Glutamatergic neuron (in vitro differentiated cells): ENCODE measurements around the gene DUSP2. TPM values are rescaled to one million over a fixed set of nuclear protein-coding genes. Genes with fewer than 3 reads are reported as not detected.

ENCODE experiments used
- DNase-seq: peaks from one replicate; pipeline ENCODE4 v3.0.0; 2022
- H3K27ac Mint-ChIP-seq: one replicate; pipeline ENCODE4 v1.8.0; 2020; ENCODE audit warnings: mild to moderate bottlenecking, mixed read lengths, inconsistent platforms; ENCODE audit not compliant: unreplicated experiment
- H3K27me3 Mint-ChIP-seq: one replicate; pipeline ENCODE4 v1.8.0; 2020; ENCODE audit warnings: mild to moderate bottlenecking, moderate library complexity, mixed read lengths, inconsistent platforms; ENCODE audit not compliant: unreplicated experiment
- H3K36me3 Mint-ChIP-seq: one replicate; pipeline ENCODE4 v1.8.0; 2020; ENCODE audit warnings: mild to moderate bottlenecking, mixed read lengths, inconsistent platforms; ENCODE audit not compliant: unreplicated experiment
- H3K4me1 Mint-ChIP-seq: one replicate; pipeline ENCODE4 v1.8.0; 2020; ENCODE audit warnings: mild to moderate bottlenecking, low read depth, mixed read lengths, inconsistent platforms; ENCODE audit not compliant: unreplicated experiment
- H3K4me3 Mint-ChIP-seq: one replicate; pipeline ENCODE4 v1.8.0; 2020; ENCODE audit warnings: mild to moderate bottlenecking, mixed read lengths, inconsistent platforms; ENCODE audit not compliant: unreplicated experiment
- H3K9me3 Mint-ChIP-seq: one replicate; pipeline ENCODE4 v1.8.0; 2020; ENCODE audit warnings: mild to moderate bottlenecking, moderate library complexity, mixed read lengths, inconsistent platforms; ENCODE audit not compliant: unreplicated experiment
- CTCF ChIP-seq: fragments of 200-600 bp; sonication (generic); IDR thresholded peaks from one replicate; pipeline ENCODE4 v1.5.0; 2021; ENCODE audit not compliant: partially characterized antibody, unreplicated experiment
- total RNA-seq: library from RNA; stranded (reverse); fragmentation: NEBNext Ultra II Directional; extraction: Animal tissue kit (Norgen Biotek cat#: 25700); gene quantifications from one replicate; pipeline ENCODE4 v1.2.1, GENCODE V29; 2021; ENCODE audit not compliant: unreplicated experiment

The DUSP2 gene
- total RNA-seq, 1 donor from 2014 or later: 0.34 TPM

- Mint-ChIP-seq H3K4me1 (peaks cover 12% of the 10 kb centered on the region), H3K36me3 (peaks cover 10% of the 10 kb centered on the region), H3K27me3 (peaks cover 5% of the 10 kb centered on the region), H3K27ac (peak overlapping the region; percentile 93), H3K4me3 (peak overlapping the region; percentile 85), H3K9me3 (peaks cover 5% of the 10 kb centered on the region)
- DNase-seq: peak; percentile 64
- no peak for TF ChIP-seq CTCF
Observed at GRCh38 chr2:96108541-96109360, 36.5 kb downstream of the DUSP2 start.

- Mint-ChIP-seq H3K4me3 (no peak overlapping the region), H3K9me3 (peaks cover 5% of the 10 kb centered on the region)
Observed at GRCh38 chr2:96108151-96108540, 37.1 kb downstream of the DUSP2 start.

GRCh38 chr2:96107708-96108065, 37.6 kb downstream of the DUSP2 start:
- no peak overlapping the region for H3K4me3 Mint-ChIP-seq
- peaks cover 5% of the 10 kb centered on the region for H3K27me3 Mint-ChIP-seq
- no peak for TF ChIP-seq CTCF
- no peak overlapping the region for H3K27ac Mint-ChIP-seq
- DNase-seq: no peak
- H3K4me1 Mint-ChIP-seq: peaks cover 12% of the 10 kb centered on the region
- H3K9me3 Mint-ChIP-seq: peaks cover 5% of the 10 kb centered on the region
- peaks cover 10% of the 10 kb centered on the region for H3K36me3 Mint-ChIP-seq

More at GRCh38 chr2:96108151-96108540, 37.1 kb downstream of the DUSP2 start:
- H3K27ac Mint-ChIP-seq: peak overlapping the region; percentile 33
- H3K27me3 Mint-ChIP-seq: peaks cover 5% of the 10 kb centered on the region
- peaks cover 12% of the 10 kb centered on the region for H3K4me1 Mint-ChIP-seq
- peak; percentile 62 for DNase-seq
- peaks cover 10% of the 10 kb centered on the region for H3K36me3 Mint-ChIP-seq
- no peak for TF ChIP-seq CTCF

- peaks cover 5% of the 10 kb centered on the region for H3K27me3 Mint-ChIP-seq
- DNase-seq: peak; percentile 11
Observed at GRCh38 chr2:96106991-96107707, 38.1 kb downstream of the DUSP2 start.

More at GRCh38 chr2:96106991-96107707, 38.1 kb downstream of the DUSP2 start:
- H3K9me3 Mint-ChIP-seq: peaks cover 5% of the 10 kb centered on the region
- H3K36me3 Mint-ChIP-seq: peaks cover 10% of the 10 kb centered on the region
- no peak for TF ChIP-seq CTCF
- H3K4me3 Mint-ChIP-seq: no peak overlapping the region
- peaks cover 12% of the 10 kb centered on the region for H3K4me1 Mint-ChIP-seq
- H3K27ac Mint-ChIP-seq: no peak overlapping the region
